Sigmoid colon (tissue), 7 donors: ENCODE data around the gene RPTOR. TPM values are rescaled to one million over a fixed set of nuclear protein-coding genes. Genes with fewer than 3 reads are reported as not detected.

Experiments
- DNase-seq: peaks from one replicate; pipeline ENCODE4 v3.0.0-alpha.2; 2019
- H3K27ac ChIP-seq, 4 donors: fragments of 200-600 bp; sonication (generic); one replicate each; pipeline ENCODE4 v1.5.1; 2016 to 2019; ENCODE audit warnings: mild to moderate bottlenecking in 1 of 4
- H3K27me3 ChIP-seq, 3 donors: fragments of 200-600 bp; sonication (generic); one replicate each; pipeline ENCODE4 v1.5.1; 2019; ENCODE audit warnings: mild to moderate bottlenecking in 1 of 3
- H3K36me3 ChIP-seq, 4 donors: fragments of 200-600 bp; sonication (generic); one replicate each; pipeline ENCODE4 v1.5.1; 2016 to 2019
- H3K4me1 ChIP-seq, 4 donors: fragments of 200-600 bp; sonication (generic); one replicate each; pipeline ENCODE4 v1.5.1; 2017 to 2019
- H3K4me3 ChIP-seq, 4 donors: fragments of 200-600 bp; sonication (generic); one replicate each; pipeline ENCODE4 v1.5.1; 2017 to 2019; ENCODE audit warnings: mild to moderate bottlenecking in 2 of 4, moderate library complexity in 1 of 4
- H3K9me3 ChIP-seq, 4 donors: fragments of 200-600 bp in 3 of 4; sonication (generic) in 3 of 4; one replicate each; pipeline versions ENCODE4 v1.5.1 to v1.6.1; 2013 to 2019
- EP300 ChIP-seq, 4 donors: sonication (generic); formaldehyde crosslinking; IDR thresholded peaks; one replicate each; pipeline ENCODE4 v1.6.1; 2017; ENCODE audit warnings: antibody characterized with exemption in 4 of 4
- POLR2A ChIP-seq, 2 donors: fragments of 450-650 bp; IDR thresholded peaks; one replicate each; pipeline ENCODE4 v1.6.1; 2016; ENCODE audit warnings: antibody characterized with exemption in 2 of 2, mild to moderate bottlenecking in 2 of 2, moderate library complexity in 2 of 2
- POLR2AphosphoS5 ChIP-seq, 4 donors: sonication (generic); formaldehyde crosslinking; IDR thresholded peaks; one replicate each; pipeline ENCODE4 v1.6.1; 2017; ENCODE audit warnings: antibody characterized with exemption in 4 of 4
- WGBS, 2 donors: extraction: QIAGEN DNeasy Blood & Tissue Kit; methylation state at CpG; one replicate each; pipeline ENCODE4 v1.1.7; 2013; 5-methylcytosine and 5-hydroxymethylcytosine counted together
- intact Hi-C: fragments of 100-400 bp; cut with DNase I; formaldehyde crosslinking; loops from one replicate; pipeline ENCODE4 v1.15.1; 2023
- polyA plus RNA-seq, 3 donors: library from polyadenylated mRNA; stranded (reverse); fragments of 200-250 nt; gene quantifications; one replicate each; pipeline ENCODE4 v1.2.3, GENCODE V29; 2013
- total RNA-seq, 4 donors: library from RNA; depleted of rRNA; stranded (reverse); fragments of >200 nt; gene quantifications; one replicate each; pipeline ENCODE4 v1.1.0, GENCODE V29; 2016
- TF ChIP-seq, protein P1 (sequence below), 4 experiments: fragments of 450-650 bp in 3 of 4; fragments of 200-600 bp in 1 of 4; IDR thresholded peaks; one replicate each; pipeline ENCODE4 v1.5.1; 2016 to 2019; ENCODE audit warnings: antibody characterized with exemption in 4 of 4, mild to moderate bottlenecking in 3 of 4, moderate library complexity in 2 of 4
- donor health status: healthy with polysubstance abuse.
- donor health status: Bipolar disorder and iron deficiency.
- donor health status: healthy.

Gene RPTOR
- total and polyA plus RNA-seq, 7 donors = 3.7 to 68.7 (median 22.9) TPM

DNA sequence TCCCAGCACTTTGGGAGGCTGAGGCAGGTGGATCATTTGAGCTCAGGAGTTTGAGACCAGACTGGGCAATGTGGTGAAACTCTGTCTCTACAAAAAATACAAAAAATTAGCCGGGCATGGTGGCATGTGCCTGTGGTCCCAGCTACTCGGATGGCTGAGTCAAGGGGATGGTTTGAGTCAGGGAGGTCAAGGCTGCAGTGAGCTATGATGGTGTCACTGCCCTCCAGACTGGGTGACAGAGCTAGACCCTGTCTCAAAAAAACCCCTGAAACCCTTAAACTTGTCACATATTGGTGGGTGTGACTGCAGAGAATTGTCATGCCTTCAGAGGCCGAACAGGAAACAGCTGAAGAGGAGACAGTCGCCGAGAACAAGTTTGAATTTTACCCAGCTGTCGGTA lies 13.4 kb downstream of the RPTOR start:
- intact Hi-C loops = no loop called here
- peaks cover 0 to 7% (median 0%) of the 10 kb centered on the region in 4 donors for H3K4me1 ChIP-seq
- no peak overlapping the region for H3K4me3 ChIP-seq
- TF ChIP-seq, protein P1, sequence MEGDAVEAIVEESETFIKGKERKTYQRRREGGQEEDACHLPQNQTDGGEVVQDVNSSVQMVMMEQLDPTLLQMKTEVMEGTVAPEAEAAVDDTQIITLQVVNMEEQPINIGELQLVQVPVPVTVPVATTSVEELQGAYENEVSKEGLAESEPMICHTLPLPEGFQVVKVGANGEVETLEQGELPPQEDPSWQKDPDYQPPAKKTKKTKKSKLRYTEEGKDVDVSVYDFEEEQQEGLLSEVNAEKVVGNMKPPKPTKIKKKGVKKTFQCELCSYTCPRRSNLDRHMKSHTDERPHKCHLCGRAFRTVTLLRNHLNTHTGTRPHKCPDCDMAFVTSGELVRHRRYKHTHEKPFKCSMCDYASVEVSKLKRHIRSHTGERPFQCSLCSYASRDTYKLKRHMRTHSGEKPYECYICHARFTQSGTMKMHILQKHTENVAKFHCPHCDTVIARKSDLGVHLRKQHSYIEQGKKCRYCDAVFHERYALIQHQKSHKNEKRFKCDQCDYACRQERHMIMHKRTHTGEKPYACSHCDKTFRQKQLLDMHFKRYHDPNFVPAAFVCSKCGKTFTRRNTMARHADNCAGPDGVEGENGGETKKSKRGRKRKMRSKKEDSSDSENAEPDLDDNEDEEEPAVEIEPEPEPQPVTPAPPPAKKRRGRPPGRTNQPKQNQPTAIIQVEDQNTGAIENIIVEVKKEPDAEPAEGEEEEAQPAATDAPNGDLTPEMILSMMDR (IDR thresholded peaks at IDR 0.05) = no peak
- TF ChIP-seq POLR2AphosphoS5 (IDR thresholded peaks at IDR 0.05) (no peak), POLR2A (IDR thresholded peaks at IDR 0.05) (no peak), EP300 (IDR thresholded peaks at IDR 0.05) (no peak)
- H3K36me3 ChIP-seq = no peaks in the 10 kb centered on the region
- WGBS, 2 donors = 80 to 88% methylated on average over 6 of the region's 6 CpGs
- DNase-seq = no peak
- no peaks in the 10 kb centered on the region for H3K9me3 ChIP-seq
- no peak overlapping the region for H3K27ac ChIP-seq
- no peaks in the 10 kb centered on the region for H3K27me3 ChIP-seq

- no peaks in the 10 kb centered on the region for H3K27me3 ChIP-seq
- no peak overlapping the region for H3K4me3 ChIP-seq
- H3K36me3 ChIP-seq = no peaks in the 10 kb centered on the region
- no peaks in the 10 kb centered on the region for H3K9me3 ChIP-seq
- WGBS, 2 donors = 77 to 85% methylated on average over 6 of the region's 6 CpGs
- DNase-seq = no peak
- no peak for TF ChIP-seq EP300 (IDR thresholded peaks at IDR 0.05)
- peaks cover 0 to 7% (median 0%) of the 10 kb centered on the region in 4 donors for H3K4me1 ChIP-seq
- intact Hi-C loops = no loop called here
- H3K27ac ChIP-seq = no peak overlapping the region
Measured at GRCh38 chr17:80559825-80560251, 15.2 kb downstream of the RPTOR start.

DNA sequence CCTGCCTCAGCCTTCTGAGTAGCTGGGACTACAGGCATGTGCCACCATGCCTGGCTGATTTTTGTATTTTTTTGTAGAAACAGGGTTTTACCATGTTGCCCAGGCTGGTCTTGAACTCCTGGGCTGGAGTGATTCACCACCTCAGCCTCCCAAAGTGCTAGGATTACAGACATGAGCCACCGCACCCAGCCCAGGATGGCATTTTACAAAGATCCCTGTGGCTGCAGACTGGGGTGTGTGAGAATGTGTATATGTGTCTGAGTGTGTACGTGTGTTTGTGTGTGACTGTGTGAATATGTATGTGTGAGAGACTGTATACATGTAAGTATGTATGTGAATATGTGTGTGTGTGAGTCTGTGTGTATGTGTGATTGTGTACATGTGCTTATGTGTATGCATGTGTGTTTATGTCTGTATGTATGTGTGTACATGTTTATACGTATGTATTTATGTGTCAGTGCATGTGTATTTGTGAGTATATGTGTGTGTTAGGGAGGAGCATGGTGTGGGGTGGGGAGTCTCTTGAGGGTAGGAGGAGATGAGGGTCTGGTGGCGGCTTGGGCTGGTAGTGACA lies 17.0 kb downstream of the RPTOR start:
- Histone ChIP-seq H3K4me3 (no peak overlapping the region), H3K9me3 (no peaks in the 10 kb centered on the region), H3K4me1 (peaks cover 0 to 7% (median 0%) of the 10 kb centered on the region in 4 donors), H3K27me3 (no peaks in the 10 kb centered on the region), H3K36me3 (no peaks in the 10 kb centered on the region), H3K27ac (no peak overlapping the region)
- intact Hi-C loops = no loop called here
- no peak for TF ChIP-seq EP300 (IDR thresholded peaks at IDR 0.05)
- TF ChIP-seq, protein P1 (IDR thresholded peaks at IDR 0.05) = no peak
- TF ChIP-seq POLR2AphosphoS5 (IDR thresholded peaks at IDR 0.05) = no peak
- no peak for TF ChIP-seq POLR2A (IDR thresholded peaks at IDR 0.05)
- DNase-seq = peak; percentile 40
- WGBS, 2 donors = 94 to 95% methylated on average over 4 of the region's 4 CpGs

- no peak for DNase-seq
- H3K4me3 ChIP-seq = no peak overlapping the region
- peaks cover 0 to 7% (median 0%) of the 10 kb centered on the region in 4 donors for H3K4me1 ChIP-seq
- no peaks in the 10 kb centered on the region for H3K27me3 ChIP-seq
- no peaks in the 10 kb centered on the region for H3K9me3 ChIP-seq
- H3K27ac ChIP-seq = no peak overlapping the region
- 82 to 93% methylated on average over 5 of the region's 5 CpGs for WGBS, 2 donors
- intact Hi-C loops = no loop called here
- TF ChIP-seq, protein P1 (IDR thresholded peaks at IDR 0.05) = no peak
- TF ChIP-seq POLR2AphosphoS5 (IDR thresholded peaks at IDR 0.05) = no peak
- no peak for TF ChIP-seq POLR2A (IDR thresholded peaks at IDR 0.05)
- no peak for TF ChIP-seq EP300 (IDR thresholded peaks at IDR 0.05)
- no peaks in the 10 kb centered on the region for H3K36me3 ChIP-seq
Measured at GRCh38 chr17:80564545-80564944, 19.9 kb downstream of the RPTOR start.

- H3K9me3 ChIP-seq = no peaks in the 10 kb centered on the region
- H3K27me3 ChIP-seq = no peaks in the 10 kb centered on the region
- no peaks in the 10 kb centered on the region for H3K4me1 ChIP-seq
- no peaks in the 10 kb centered on the region for H3K36me3 ChIP-seq
- WGBS, 2 donors = 31 to 68% methylated on average over 12 of the region's 12 CpGs
- no peak overlapping the region for H3K27ac ChIP-seq
- H3K4me3 ChIP-seq = no peak overlapping the region
- TF ChIP-seq EP300 (IDR thresholded peaks at IDR 0.05) (no peak), POLR2A (IDR thresholded peaks at IDR 0.05) (no peak), POLR2AphosphoS5 (IDR thresholded peaks at IDR 0.05) (no peak)
- TF ChIP-seq, protein P1 (IDR thresholded peaks at IDR 0.05) = no peak
- intact Hi-C loops = no loop called here
- peak; percentile 35 for DNase-seq
Measured at GRCh38 chr17:80565343-80566053, 20.9 kb downstream of the RPTOR start.
